ENCODE results near the gene TRIM26. TPM values are rescaled to one million over a fixed set of nuclear protein-coding genes. Genes with fewer than 3 reads are reported as not detected.
A peak's percentile ranks its signal among the peaks of the same experiment; 100 is the strongest.

The TRIM26 gene
- total and polyA plus RNA-seq, 7 donors: 34.2 to 60.4 (median 40.3) TPM

DNA sequence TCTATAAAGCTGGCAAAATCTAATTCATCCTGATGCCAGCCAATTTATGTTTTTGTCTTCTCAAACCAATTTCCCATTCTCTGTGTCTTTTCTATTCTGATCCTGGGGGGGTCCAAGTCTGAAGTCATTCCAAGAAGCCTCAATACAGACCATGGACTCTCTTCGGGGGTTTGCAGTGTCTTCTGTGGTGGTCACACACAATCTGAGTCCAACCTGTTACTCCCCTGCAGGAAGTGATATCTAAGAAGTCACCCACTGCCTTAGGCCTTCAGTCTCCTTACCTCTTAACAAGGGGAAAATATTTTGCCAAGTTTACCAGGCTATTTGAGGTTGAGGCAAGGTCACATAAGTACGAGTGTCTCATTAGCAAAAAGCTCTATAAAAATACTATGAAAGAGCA, 1.9 kb downstream of the TRIM26 start:
- TF ChIP-seq POLR2AphosphoS5 (IDR thresholded peaks at IDR 0.05) (no peak), POLR2A (IDR thresholded peaks at IDR 0.05) (no peak), EP300 (IDR thresholded peaks at IDR 0.05) (no peak)
- TF ChIP-seq, protein P1, sequence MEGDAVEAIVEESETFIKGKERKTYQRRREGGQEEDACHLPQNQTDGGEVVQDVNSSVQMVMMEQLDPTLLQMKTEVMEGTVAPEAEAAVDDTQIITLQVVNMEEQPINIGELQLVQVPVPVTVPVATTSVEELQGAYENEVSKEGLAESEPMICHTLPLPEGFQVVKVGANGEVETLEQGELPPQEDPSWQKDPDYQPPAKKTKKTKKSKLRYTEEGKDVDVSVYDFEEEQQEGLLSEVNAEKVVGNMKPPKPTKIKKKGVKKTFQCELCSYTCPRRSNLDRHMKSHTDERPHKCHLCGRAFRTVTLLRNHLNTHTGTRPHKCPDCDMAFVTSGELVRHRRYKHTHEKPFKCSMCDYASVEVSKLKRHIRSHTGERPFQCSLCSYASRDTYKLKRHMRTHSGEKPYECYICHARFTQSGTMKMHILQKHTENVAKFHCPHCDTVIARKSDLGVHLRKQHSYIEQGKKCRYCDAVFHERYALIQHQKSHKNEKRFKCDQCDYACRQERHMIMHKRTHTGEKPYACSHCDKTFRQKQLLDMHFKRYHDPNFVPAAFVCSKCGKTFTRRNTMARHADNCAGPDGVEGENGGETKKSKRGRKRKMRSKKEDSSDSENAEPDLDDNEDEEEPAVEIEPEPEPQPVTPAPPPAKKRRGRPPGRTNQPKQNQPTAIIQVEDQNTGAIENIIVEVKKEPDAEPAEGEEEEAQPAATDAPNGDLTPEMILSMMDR (IDR thresholded peaks at IDR 0.05): no peak
- H3K27me3 ChIP-seq: no peaks in the 10 kb centered on the region
- peaks cover 0 to 61% (median 51%) of the 10 kb centered on the region in 4 donors for H3K4me1 ChIP-seq
- intact Hi-C loops (cut with DNase I): loop anchor here (5.0 kb wide), 3 partner anchors 109 to 136 kb away; partner anchors contain the start of genes RPP21 and TRIM39
- no peak for DNase-seq
- no peaks in the 10 kb centered on the region for H3K9me3 ChIP-seq
- H3K36me3 ChIP-seq: no peaks in the 10 kb centered on the region
- H3K27ac ChIP-seq: no peak overlapping the region
- WGBS, 2 donors: 49 to 59% methylated on average over 2 of the region's 2 CpGs
- H3K4me3 ChIP-seq: no peak overlapping the region

DNA sequence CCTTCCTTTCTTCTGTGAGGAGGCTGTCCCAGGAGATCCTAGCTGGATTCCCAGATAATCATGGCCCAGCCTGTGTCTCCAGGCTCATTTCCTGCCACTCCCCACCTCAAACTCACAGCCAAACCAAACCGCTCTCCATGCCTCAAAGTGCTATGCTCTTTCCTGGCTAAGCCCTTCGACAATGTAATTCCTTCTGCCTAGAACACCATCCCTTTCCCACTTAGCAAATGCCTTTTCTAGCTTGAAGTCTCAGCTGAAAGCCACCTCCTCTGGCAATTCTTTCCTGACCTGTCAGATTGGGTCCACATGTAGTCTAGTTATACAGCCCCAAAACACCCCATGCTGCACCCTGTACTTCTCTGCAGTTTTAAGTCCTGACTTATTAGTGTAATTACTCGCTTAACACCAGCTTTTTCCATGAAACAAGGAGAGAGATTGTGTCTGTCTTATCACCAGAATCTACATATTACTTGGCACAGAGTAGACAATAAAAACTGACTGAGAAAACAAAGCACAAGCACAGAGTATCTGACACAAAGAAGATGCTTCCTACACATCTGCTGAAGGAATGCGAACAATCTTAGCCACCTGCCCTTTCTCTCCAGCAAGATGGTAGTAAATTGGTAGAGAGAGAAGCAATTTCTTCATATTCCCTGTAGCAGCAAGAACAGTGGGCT, 5.4 kb downstream of the TRIM26 start:
- intact Hi-C loops (cut with DNase I): no loop called here
- WGBS, 2 donors: 20 to 56% methylated on average over 4 of the region's 4 CpGs
- H3K36me3 ChIP-seq: no peaks in the 10 kb centered on the region
- H3K9me3 ChIP-seq: no peaks in the 10 kb centered on the region
- peaks cover 0 to 60% (median 47%) of the 10 kb centered on the region in 4 donors for H3K4me1 ChIP-seq
- H3K27me3 ChIP-seq: no peaks in the 10 kb centered on the region
- H3K4me3 ChIP-seq: no peak overlapping the region
- no peak for DNase-seq
- peak overlapping the region; percentile 45 to 72 (median 58) for H3K27ac ChIP-seq
- TF ChIP-seq EP300 (IDR thresholded peaks at IDR 0.05) (no peak), POLR2A (IDR thresholded peaks at IDR 0.05) (no peak), POLR2AphosphoS5 (IDR thresholded peaks at IDR 0.05) (no peak)
- TF ChIP-seq, protein P1 (IDR thresholded peaks at IDR 0.05): no peak

DNA sequence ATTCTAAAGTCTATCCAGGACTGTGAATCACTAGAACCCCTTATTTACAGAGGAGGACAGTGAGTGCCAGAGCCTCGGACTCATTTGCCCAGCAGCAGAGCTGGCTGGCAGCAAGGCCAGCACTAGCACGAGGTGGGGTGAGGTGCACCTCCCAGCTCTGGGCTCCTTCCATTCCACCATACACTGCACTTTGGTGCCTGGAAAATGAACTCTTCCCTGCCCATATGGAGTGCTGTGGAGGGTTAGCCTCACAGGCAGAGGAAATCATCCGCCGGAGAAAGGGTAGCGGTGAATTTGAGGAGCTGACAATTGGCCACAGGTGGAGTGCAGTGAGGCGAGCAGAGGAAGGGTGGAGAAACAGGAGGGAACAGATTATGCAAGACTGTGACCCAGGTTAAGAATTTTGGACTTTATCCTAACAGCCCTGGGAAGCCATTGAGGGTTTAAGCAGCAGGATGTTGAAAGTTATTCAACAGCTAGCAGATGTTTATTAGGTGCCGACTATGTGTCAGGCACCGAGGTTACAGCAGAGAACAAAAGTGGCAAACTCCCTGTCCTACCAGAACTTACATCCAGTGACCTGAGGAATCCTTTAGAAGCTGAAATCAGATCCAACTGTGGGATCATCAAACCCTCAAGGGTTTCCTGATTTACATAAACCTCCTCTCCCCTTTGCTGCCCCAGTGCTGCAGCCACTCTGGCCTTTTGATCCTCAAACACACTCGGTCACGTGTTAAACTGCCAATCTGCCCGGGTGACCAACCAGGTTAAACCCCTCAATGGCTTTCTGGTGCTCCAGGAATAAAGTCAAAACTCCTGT, 6.2 kb downstream of the TRIM26 start:
- Histone ChIP-seq H3K4me3 (no peak overlapping the region), H3K36me3 (no peaks in the 10 kb centered on the region), H3K27me3 (no peaks in the 10 kb centered on the region), H3K4me1 (peaks cover 0 to 53% (median 40%) of the 10 kb centered on the region in 4 donors), H3K27ac (peak overlapping the region; percentile 45 to 72 (median 58)), H3K9me3 (no peaks in the 10 kb centered on the region)
- TF ChIP-seq EP300 (IDR thresholded peaks at IDR 0.05) (no peak), POLR2A (IDR thresholded peaks at IDR 0.05) (no peak), POLR2AphosphoS5 (IDR thresholded peaks at IDR 0.05) (peak in 1 of 4 donors; percentile 15)
- TF ChIP-seq, protein P1 (IDR thresholded peaks at IDR 0.05): no peak
- 17 to 56% methylated on average over 11 of the region's 11 CpGs for WGBS, 2 donors
- intact Hi-C loops (cut with DNase I): no loop called here
- peak; percentile 65 for DNase-seq

DNA sequence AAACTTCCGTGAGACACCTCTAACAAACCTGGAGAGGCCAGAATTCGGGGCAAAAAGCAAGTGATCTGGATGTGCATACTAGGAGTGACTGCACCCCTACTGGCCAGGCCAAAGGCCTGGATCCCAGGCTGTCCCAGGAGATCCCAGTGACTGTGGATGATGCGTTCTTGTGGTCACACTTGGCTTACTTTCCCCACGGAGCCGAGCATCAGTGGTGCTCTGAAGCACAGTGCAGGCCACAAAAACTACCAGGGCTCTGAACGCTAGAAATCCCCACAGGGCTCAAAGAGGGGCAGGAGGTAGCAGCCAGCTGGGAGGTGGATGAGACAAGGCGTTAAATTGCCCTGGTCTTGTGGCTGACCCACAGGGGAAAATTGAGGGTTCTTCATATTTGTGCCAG, 7.1 kb downstream of the TRIM26 start:
- Histone ChIP-seq H3K9me3 (no peaks in the 10 kb centered on the region), H3K36me3 (no peaks in the 10 kb centered on the region), H3K27ac (peak overlapping the region in 1 of 4 donors; percentile 72), H3K4me1 (peaks cover 0 to 45% (median 31%) of the 10 kb centered on the region in 4 donors), H3K4me3 (no peak overlapping the region), H3K27me3 (no peaks in the 10 kb centered on the region)
- intact Hi-C loops (cut with DNase I): no loop called here
- peak; percentile 52 for DNase-seq
- TF ChIP-seq EP300 (IDR thresholded peaks at IDR 0.05) (no peak), POLR2AphosphoS5 (IDR thresholded peaks at IDR 0.05) (no peak), POLR2A (IDR thresholded peaks at IDR 0.05) (no peak)
- TF ChIP-seq, protein P1 (IDR thresholded peaks at IDR 0.05): no peak
- 77 to 91% methylated on average over 7 of the region's 7 CpGs for WGBS, 2 donors
